HG03342 (cell line): ENCODE results near the gene LRRC28.

Experiments
- ATAC-seq: cut with Tn5 transposase; IDR thresholded peaks from one replicate; pipeline ENCODE4 v1.9.1; 2021; ENCODE audit warnings: mild to moderate bottlenecking, moderate library complexity; ENCODE audit not compliant: unreplicated experiment

The LRRC28 gene

GRCh38 chr15:99249270-99249841, 1.9 kb upstream of the LRRC28 start, which contains the start of gene TTC23:
TSS of gene TTC23 (minus strand) at chr15:99249581. CDS start at chr15:99228712, 20,869 bp downstream.
- no peak for ATAC-seq

GRCh38 chr15:99250001-99250400, 1.3 kb upstream of the LRRC28 start:
- no peak for ATAC-seq

GRCh38 chr15:99250494-99250856, 806 bp upstream of the LRRC28 start:
- no peak for ATAC-seq

GRCh38 chr15:99252326-99252725, 1.0 kb downstream of the LRRC28 start:
- no peak for ATAC-seq

- ATAC-seq = no peak
These were observed 2.3 kb downstream of the LRRC28 start for GRCh38 chr15:99253381-99254090.

- no peak for ATAC-seq
These were observed 5.9 kb downstream of the LRRC28 start for GRCh38 chr15:99257107-99257750.

- no peak for ATAC-seq
These were observed 12.8 kb downstream of the LRRC28 start for GRCh38 chr15:99264125-99264524.

GRCh38 chr15:99265541-99266070, 14.3 kb downstream of the LRRC28 start:
- ATAC-seq = no peak

- ATAC-seq = no peak
These were observed 16.7 kb downstream of the LRRC28 start for GRCh38 chr15:99267957-99268356.

- ATAC-seq = no peak
These were observed 17.1 kb downstream of the LRRC28 start for GRCh38 chr15:99268431-99268830.

- ATAC-seq = no peak
These were observed 22.5 kb downstream of the LRRC28 start for GRCh38 chr15:99273801-99274200.

GRCh38 chr15:99275061-99275460, 23.8 kb downstream of the LRRC28 start:
- ATAC-seq = no peak

GRCh38 chr15:99275525-99276128, 24.3 kb downstream of the LRRC28 start:
- no peak for ATAC-seq

- no peak for ATAC-seq
These were observed 28.0 kb downstream of the LRRC28 start for GRCh38 chr15:99279290-99279689.

GRCh38 chr15:99279827-99280226, 28.5 kb downstream of the LRRC28 start:
- no peak for ATAC-seq

GRCh38 chr15:99282121-99282520, 30.8 kb downstream of the LRRC28 start:
- no peak for ATAC-seq

- no peak for ATAC-seq
These were observed 31.3 kb downstream of the LRRC28 start for GRCh38 chr15:99282586-99282985.

- no peak for ATAC-seq
These were observed 32.4 kb downstream of the LRRC28 start for GRCh38 chr15:99283717-99284116.

- ATAC-seq = no peak
These were observed 40.4 kb downstream of the LRRC28 start for GRCh38 chr15:99291643-99292042.

- ATAC-seq = no peak
These were observed 44.6 kb downstream of the LRRC28 start for GRCh38 chr15:99295840-99296239.

GRCh38 chr15:99296386-99296785, 45.1 kb downstream of the LRRC28 start:
- ATAC-seq = no peak

- ATAC-seq = no peak
These were observed 52.6 kb downstream of the LRRC28 start for GRCh38 chr15:99303907-99304306.
